ENCODE measurements around the gene TUBB1. TPM values are rescaled to one million over a fixed set of nuclear protein-coding genes. Genes with fewer than 3 reads are reported as not detected.

TUBB1 gene
- total RNA-seq, 1 donor from 2014 or later, result not detected

DNA sequence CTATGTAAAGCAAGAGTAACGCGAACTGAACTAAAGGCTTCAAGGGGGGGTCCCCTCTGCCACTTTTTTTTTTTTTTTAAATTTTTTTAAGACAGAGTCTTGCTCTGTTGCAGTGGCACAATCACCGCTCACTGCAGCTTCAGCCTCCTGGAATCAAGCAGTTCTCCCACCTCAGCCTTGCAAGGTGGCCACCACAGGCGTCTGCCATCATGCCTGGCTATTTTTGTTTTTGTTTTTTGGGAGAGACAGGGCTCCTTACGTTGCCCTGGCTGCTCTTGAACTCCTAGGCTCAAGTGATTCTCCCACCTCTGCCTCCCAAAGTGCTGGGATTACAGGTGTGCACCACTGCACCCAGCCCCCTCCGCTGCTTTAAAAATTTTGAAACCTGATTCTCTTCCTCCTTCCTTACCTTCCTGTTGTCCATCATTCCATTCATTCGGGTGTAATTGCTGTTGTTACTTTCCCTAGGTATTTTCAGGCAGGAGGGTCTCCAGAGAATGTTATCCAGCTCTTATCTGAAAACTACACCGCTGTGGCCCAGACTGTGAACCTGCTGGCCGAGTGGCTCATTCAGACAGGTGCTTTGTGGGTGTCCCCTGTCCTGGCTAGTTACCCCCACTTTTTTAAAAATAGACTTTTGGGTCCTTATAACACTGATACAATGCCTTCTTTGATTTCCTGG is 32.8 kb upstream of the TUBB1 start:
- TF ChIP-seq, protein P1, sequence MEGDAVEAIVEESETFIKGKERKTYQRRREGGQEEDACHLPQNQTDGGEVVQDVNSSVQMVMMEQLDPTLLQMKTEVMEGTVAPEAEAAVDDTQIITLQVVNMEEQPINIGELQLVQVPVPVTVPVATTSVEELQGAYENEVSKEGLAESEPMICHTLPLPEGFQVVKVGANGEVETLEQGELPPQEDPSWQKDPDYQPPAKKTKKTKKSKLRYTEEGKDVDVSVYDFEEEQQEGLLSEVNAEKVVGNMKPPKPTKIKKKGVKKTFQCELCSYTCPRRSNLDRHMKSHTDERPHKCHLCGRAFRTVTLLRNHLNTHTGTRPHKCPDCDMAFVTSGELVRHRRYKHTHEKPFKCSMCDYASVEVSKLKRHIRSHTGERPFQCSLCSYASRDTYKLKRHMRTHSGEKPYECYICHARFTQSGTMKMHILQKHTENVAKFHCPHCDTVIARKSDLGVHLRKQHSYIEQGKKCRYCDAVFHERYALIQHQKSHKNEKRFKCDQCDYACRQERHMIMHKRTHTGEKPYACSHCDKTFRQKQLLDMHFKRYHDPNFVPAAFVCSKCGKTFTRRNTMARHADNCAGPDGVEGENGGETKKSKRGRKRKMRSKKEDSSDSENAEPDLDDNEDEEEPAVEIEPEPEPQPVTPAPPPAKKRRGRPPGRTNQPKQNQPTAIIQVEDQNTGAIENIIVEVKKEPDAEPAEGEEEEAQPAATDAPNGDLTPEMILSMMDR (IDR thresholded peaks at IDR 0.05), result no peak

DNA sequence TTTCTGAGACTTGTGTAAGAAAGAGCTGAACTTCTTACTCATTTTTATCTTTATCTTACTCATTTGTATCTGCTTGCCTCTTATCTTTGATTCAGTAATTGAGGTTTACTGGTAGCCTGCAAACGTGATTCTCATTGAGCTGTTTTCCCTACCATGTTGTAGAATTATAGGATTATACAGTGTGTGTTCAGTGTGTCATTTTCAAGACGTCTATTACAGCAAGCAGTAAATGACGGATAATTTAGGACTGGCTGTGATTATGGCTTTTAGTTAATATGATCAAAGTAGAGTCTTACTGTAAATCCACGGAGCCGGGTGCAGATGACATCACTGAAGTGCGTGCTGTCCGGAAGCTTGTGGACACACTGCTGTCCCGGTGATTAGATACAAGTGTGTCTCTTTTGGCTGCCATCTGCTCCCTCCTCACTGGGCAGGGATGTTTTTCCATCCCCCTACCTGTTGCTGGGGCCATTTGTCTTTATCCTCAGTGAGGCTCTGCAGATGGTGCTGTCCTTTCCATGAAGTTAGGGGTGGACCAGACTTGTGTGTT is 32.2 kb upstream of the TUBB1 start:
- Mint-ChIP-seq H3K27ac (ENCODE audit: unreplicated experiment) (no peak overlapping the region), H3K27me3 (ENCODE audit: low read depth) (no peaks in the 10 kb centered on the region), H3K9me3 (ENCODE audit: low read depth) (no peaks in the 10 kb centered on the region), H3K4me1 (ENCODE audit: low read depth) (peaks cover 18% of the 10 kb centered on the region), H3K36me3 (ENCODE audit: low read depth) (peaks cover 25% of the 10 kb centered on the region), H3K4me3 (ENCODE audit: unreplicated experiment) (no peak overlapping the region)
- TF ChIP-seq, protein P1 (IDR thresholded peaks at IDR 0.05), result no peak
- no peak for DNase-seq (ENCODE audit: low spot score)

More for the DNA sequence above, 32.8 kb upstream of the TUBB1 start:
- DNase-seq (ENCODE audit: low spot score), result no peak
- H3K27ac Mint-ChIP-seq (ENCODE audit: unreplicated experiment), result no peak overlapping the region
- H3K36me3 Mint-ChIP-seq (ENCODE audit: low read depth), result peaks cover 21% of the 10 kb centered on the region
- H3K4me1 Mint-ChIP-seq (ENCODE audit: low read depth), result peaks cover 21% of the 10 kb centered on the region
- H3K9me3 Mint-ChIP-seq (ENCODE audit: low read depth), result no peaks in the 10 kb centered on the region
- H3K27me3 Mint-ChIP-seq (ENCODE audit: low read depth), result no peaks in the 10 kb centered on the region
- H3K4me3 Mint-ChIP-seq (ENCODE audit: unreplicated experiment), result no peak overlapping the region

DNA sequence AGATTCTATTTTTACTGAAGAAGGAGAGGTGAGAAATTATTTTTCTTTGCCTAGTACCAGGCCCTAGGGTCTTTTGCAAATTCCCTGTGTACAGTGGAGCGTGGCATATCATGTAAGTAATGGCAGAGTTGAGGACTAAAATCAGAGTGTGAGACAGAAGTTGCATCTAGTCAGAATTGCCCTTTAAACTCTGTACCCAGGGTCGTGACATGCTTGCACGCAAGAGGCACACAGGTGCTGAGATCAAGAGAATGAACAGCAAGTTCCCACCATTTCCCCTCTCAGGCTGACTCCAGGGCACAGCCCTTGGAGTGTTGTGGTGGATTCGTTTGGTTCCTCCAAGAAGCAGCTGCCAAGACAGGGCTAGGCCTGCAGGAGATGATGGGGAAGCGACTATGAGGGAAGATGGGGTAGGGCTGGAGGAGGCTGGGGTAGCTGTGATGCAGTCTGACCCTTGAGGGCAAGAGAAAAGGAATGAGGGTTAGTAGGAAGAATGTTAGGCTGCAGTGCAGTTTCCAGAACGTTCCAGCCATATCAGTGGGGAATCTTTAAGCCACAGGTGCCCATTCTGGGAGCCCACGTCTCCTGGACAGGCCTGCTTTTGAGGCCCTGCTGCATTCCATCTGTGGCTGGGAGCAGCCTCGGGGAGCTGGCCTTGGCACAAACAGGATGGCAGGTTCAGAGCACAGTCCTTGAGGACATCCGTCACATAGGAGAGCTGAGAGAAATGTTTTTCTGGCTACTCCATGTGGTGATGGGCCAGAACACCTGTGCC is 31.3 kb upstream of the TUBB1 start:
- peaks cover 25% of the 10 kb centered on the region for H3K36me3 Mint-ChIP-seq (ENCODE audit: low read depth)
- H3K27ac Mint-ChIP-seq (ENCODE audit: unreplicated experiment), result no peak overlapping the region
- no peak for DNase-seq (ENCODE audit: low spot score)
- H3K27me3 Mint-ChIP-seq (ENCODE audit: low read depth), result no peaks in the 10 kb centered on the region
- H3K9me3 Mint-ChIP-seq (ENCODE audit: low read depth), result no peaks in the 10 kb centered on the region
- TF ChIP-seq, protein P1 (IDR thresholded peaks at IDR 0.05), result no peak
- H3K4me1 Mint-ChIP-seq (ENCODE audit: low read depth), result peaks cover 13% of the 10 kb centered on the region
- no peak overlapping the region for H3K4me3 Mint-ChIP-seq (ENCODE audit: unreplicated experiment)

DNA sequence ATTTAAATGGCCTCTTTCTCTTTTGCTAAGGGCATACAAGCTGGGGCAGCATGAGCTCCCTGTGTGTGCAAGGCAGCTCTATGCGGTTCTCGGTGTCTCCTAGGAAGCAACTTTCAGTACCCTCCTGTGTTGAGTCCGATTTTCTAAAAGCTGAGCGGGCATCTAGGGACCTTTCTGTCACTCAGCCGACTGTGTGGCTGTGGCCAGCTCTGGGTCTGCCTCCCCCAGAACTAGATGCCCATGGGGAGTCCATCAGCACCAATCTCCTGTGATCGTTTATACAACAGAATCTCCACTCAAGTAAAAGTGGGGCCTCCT is 30.7 kb upstream of the TUBB1 start:
- Mint-ChIP-seq H3K36me3 (ENCODE audit: low read depth) (peaks cover 25% of the 10 kb centered on the region), H3K4me3 (ENCODE audit: unreplicated experiment) (no peak overlapping the region), H3K9me3 (ENCODE audit: low read depth) (no peaks in the 10 kb centered on the region), H3K4me1 (ENCODE audit: low read depth) (peaks cover 14% of the 10 kb centered on the region), H3K27me3 (ENCODE audit: low read depth) (no peaks in the 10 kb centered on the region), H3K27ac (ENCODE audit: unreplicated experiment) (no peak overlapping the region)
- TF ChIP-seq, protein P1 (IDR thresholded peaks at IDR 0.05), result no peak
- DNase-seq (ENCODE audit: low spot score), result no peak

DNA sequence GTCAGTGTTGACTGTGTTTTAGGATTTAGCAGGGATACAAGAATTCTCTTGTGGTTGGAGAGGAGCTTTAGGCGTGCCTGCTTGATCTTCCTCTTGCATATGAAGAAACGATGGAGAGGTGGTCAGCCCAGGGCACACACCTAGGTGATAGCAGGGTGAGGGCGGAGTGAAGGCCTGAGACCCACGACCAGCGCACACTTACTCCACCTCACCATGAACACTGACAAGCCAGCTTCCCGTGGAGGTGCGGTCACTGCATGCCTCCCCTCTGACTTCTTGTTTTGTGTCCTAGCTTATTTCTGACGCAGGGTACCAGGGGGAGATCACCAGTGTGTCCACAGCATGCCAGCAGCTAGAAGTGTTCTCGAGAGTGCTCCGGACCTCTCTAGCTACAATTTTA is 30.0 kb upstream of the TUBB1 start:
- H3K4me3 Mint-ChIP-seq (ENCODE audit: unreplicated experiment), result no peak overlapping the region
- H3K36me3 Mint-ChIP-seq (ENCODE audit: low read depth), result peaks cover 29% of the 10 kb centered on the region
- no peak for DNase-seq (ENCODE audit: low spot score)
- TF ChIP-seq, protein P1 (IDR thresholded peaks at IDR 0.05), result no peak
- H3K4me1 Mint-ChIP-seq (ENCODE audit: low read depth), result peaks cover 8% of the 10 kb centered on the region
- no peaks in the 10 kb centered on the region for H3K27me3 Mint-ChIP-seq (ENCODE audit: low read depth)
- no peak overlapping the region for H3K27ac Mint-ChIP-seq (ENCODE audit: unreplicated experiment)
- H3K9me3 Mint-ChIP-seq (ENCODE audit: low read depth), result no peaks in the 10 kb centered on the region

All from chondrocyte (in vitro differentiated cells).